ENCODE results near the gene PROSER3. TPM values are rescaled to one million over a fixed set of nuclear protein-coding genes. Genes with fewer than 3 reads are reported as not detected.

The PROSER3 gene
- total and polyA plus RNA-seq, 2 experiments from 2014 or later: 16.3 to 28.9 TPM

GRCh38 chr19:35788205-35788960 is 30.4 kb downstream of the PROSER3 start:
- TF ChIP-seq CTCF (IDR thresholded peaks at IDR 0.05; ENCODE audit: low read depth, low read length): no peak
- no peak for DNase-seq (ENCODE audit: low read depth in 1 of 2, low spot score in 1 of 2)
- H3K9me3 ChIP-seq (ENCODE audit: low read depth): no peaks in the 10 kb centered on the region
- H3K27ac ChIP-seq: no peak overlapping the region
- no peak overlapping the region for H3K4me3 ChIP-seq
- H3K4me1 ChIP-seq (ENCODE audit: low read depth): no peaks in the 10 kb centered on the region
- no peaks in the 10 kb centered on the region for H3K27me3 ChIP-seq
- H3K36me3 ChIP-seq: no peaks in the 10 kb centered on the region

GRCh38 chr19:35789195-35789977 is 31.4 kb downstream of the PROSER3 start:
- no peak for DNase-seq (ENCODE audit: low read depth in 1 of 2, low spot score in 1 of 2)
- no peak overlapping the region for H3K4me3 ChIP-seq
- H3K9me3 ChIP-seq (ENCODE audit: low read depth): no peaks in the 10 kb centered on the region
- no peak overlapping the region for H3K27ac ChIP-seq
- H3K27me3 ChIP-seq: no peaks in the 10 kb centered on the region
- no peaks in the 10 kb centered on the region for H3K36me3 ChIP-seq
- no peak for TF ChIP-seq CTCF (IDR thresholded peaks at IDR 0.05; ENCODE audit: low read depth, low read length)
- H3K4me1 ChIP-seq (ENCODE audit: low read depth): no peaks in the 10 kb centered on the region

- DNase-seq (ENCODE audit: low read depth in 1 of 2, low spot score in 1 of 2): no peak
- no peak overlapping the region for H3K4me3 ChIP-seq
- H3K4me1 ChIP-seq (ENCODE audit: low read depth): no peaks in the 10 kb centered on the region
- no peaks in the 10 kb centered on the region for H3K36me3 ChIP-seq
- peaks cover 5% of the 10 kb centered on the region for H3K27me3 ChIP-seq
- TF ChIP-seq CTCF (IDR thresholded peaks at IDR 0.05; ENCODE audit: low read depth, low read length): no peak
- H3K27ac ChIP-seq: no peak overlapping the region
- no peaks in the 10 kb centered on the region for H3K9me3 ChIP-seq (ENCODE audit: low read depth)
Measured at GRCh38 chr19:35789978-35790944, 32.3 kb downstream of the PROSER3 start.

GRCh38 chr19:35790981-35791813 is 33.2 kb downstream of the PROSER3 start:
- H3K4me3 ChIP-seq: no peak overlapping the region

More at GRCh38 chr19:35790981-35791813, 33.2 kb downstream of the PROSER3 start:
- H3K27me3 ChIP-seq: peaks cover 15% of the 10 kb centered on the region
- no peaks in the 10 kb centered on the region for H3K4me1 ChIP-seq (ENCODE audit: low read depth)
- H3K9me3 ChIP-seq (ENCODE audit: low read depth): no peaks in the 10 kb centered on the region
- no peak for TF ChIP-seq CTCF (IDR thresholded peaks at IDR 0.05; ENCODE audit: low read depth, low read length)
- no peak for DNase-seq (ENCODE audit: low read depth in 1 of 2, low spot score in 1 of 2)
- H3K36me3 ChIP-seq: no peaks in the 10 kb centered on the region
- no peak overlapping the region for H3K27ac ChIP-seq
